Neural progenitor cell (in vitro differentiated cells): ENCODE results near the gene CHRD.

Experiments
- EZH2 ChIP-seq: fragments of 200-600 bp; sonication (generic); IDR thresholded peaks from 2 replicates; pipeline ENCODE4 v1.6.1; 2017; ENCODE audit warnings: antibody characterized with exemption, mild to moderate bottlenecking, moderate library complexity
- EZH2phosphoT487 ChIP-seq: fragments of 200-600 bp; sonication (generic); IDR thresholded peaks from 2 replicates; pipeline ENCODE4 v1.6.1; 2017; ENCODE audit warnings: antibody characterized with exemption
- TF ChIP-seq, protein P1 (sequence below): fragments of 200-600 bp; sonication (generic); IDR thresholded peaks from 2 replicates; pipeline ENCODE4 v1.5.1; 2017; ENCODE audit warnings: antibody characterized with exemption, mild to moderate bottlenecking

DNA sequence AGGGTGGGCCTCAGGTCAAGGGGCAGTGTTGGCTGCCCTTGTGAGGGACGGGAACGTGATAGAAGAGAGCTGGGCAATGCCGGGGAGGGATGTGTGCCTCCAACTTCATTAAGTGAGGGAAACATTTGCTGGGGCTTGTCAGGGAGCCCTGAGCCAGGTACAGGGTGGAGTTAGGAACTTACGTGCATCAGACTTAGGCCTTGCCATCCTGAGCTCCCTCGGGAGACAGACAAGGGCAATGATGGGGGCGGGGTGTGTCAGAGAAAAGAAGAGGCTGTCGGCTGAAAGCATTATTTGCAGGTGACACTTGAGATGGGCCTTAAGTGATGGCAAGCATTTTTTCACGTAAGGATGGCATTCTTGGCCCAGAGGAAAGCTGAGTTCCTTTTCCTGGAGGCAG lies 40.9 kb upstream of the CHRD start:
- TF ChIP-seq EZH2phosphoT487 (no peak), EZH2 (no peak)
- TF ChIP-seq, protein P1, sequence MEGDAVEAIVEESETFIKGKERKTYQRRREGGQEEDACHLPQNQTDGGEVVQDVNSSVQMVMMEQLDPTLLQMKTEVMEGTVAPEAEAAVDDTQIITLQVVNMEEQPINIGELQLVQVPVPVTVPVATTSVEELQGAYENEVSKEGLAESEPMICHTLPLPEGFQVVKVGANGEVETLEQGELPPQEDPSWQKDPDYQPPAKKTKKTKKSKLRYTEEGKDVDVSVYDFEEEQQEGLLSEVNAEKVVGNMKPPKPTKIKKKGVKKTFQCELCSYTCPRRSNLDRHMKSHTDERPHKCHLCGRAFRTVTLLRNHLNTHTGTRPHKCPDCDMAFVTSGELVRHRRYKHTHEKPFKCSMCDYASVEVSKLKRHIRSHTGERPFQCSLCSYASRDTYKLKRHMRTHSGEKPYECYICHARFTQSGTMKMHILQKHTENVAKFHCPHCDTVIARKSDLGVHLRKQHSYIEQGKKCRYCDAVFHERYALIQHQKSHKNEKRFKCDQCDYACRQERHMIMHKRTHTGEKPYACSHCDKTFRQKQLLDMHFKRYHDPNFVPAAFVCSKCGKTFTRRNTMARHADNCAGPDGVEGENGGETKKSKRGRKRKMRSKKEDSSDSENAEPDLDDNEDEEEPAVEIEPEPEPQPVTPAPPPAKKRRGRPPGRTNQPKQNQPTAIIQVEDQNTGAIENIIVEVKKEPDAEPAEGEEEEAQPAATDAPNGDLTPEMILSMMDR: no peak
